C4-2B (cell line): ENCODE data around the gene PTPRD.

Experiments used
- CTCF ChIP-seq: fragments of 450-650 bp; conservative IDR thresholded peaks from 2 replicates; pipeline ENCODE4 v1.5.1; 2017; ENCODE audit warnings: mild to moderate bottlenecking
- ZFX ChIP-seq: fragments of 450-650 bp; IDR thresholded peaks from 2 replicates; pipeline ENCODE4 v1.6.1; 2017

GRCh38 chr9:8331507-8332330, 2281.1 kb downstream of the PTPRD start:
- TF ChIP-seq CTCF, result no peak
- no peak for TF ChIP-seq ZFX
